Dermis microvascular lymphatic vessel endothelial cell (primary cell): ENCODE data around the gene CALY. TPM values are rescaled to one million over a fixed set of nuclear protein-coding genes. Genes with fewer than 3 reads are reported as not detected.
A peak's percentile ranks its signal among the peaks of the same experiment; 100 is the strongest.
"Not testable (repeated sequence)": the region's sequence is repeated elsewhere in the genome, so short reads cannot be mapped to it uniquely, and the experiment has no call there.

ENCODE experiments used
- DNase-seq, 2 donors: peaks; one replicate each; pipeline versions ENCODE4 v3.0.0 to v3.0.0-alpha.2; 2010; ENCODE audit warnings: low read depth in 2 of 2
- total RNA-seq: library from RNA; depleted of rRNA; stranded (reverse); fragments of >200 nt; gene quantifications from 2 replicates; pipeline ENCODE4 v1.2.1, GENCODE V29; 2014

CALY gene, protein sequence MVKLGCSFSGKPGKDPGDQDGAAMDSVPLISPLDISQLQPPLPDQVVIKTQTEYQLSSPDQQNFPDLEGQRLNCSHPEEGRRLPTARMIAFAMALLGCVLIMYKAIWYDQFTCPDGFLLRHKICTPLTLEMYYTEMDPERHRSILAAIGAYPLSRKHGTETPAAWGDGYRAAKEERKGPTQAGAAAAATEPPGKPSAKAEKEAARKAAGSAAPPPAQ
- not detected in 2 replicates for total RNA-seq

DNA sequence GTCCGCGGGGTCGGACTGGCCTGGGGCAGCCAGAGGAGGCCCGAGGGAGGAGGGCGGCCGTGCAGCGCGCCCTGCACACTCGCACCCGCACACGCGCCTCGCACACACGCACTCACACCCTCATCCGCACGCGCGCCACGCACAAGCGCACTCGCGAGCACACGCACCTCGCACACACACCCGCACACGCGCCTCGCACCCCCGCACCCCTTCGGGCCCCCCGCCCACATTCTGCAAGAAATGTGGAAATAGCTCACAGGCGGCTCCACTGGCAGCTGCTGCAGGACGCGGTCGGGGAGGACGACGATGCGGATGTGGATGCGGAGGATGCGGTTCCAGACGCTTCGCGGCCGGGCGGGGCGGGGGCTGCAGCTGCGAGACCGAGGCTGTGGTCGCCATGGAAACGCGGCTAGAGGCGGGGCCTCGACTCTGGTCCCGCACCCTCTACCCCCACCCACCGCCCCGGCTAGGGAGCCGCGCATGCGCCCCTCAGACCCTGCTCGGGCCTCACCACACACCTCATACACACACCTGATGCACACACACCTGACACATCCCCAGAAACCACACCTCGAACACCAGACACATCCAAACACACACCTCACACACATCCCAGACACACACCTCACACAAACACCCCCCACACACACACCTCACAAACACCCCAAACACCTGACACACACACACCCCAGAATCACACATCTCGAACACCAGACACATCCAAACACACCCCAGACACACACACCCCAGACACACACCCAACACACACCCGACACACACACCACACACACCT, at the start of gene CALY:
Gene CALY (minus strand): TSS at position 320 of the 793 bp plus-strand sequence. CDS start 7,907 bp downstream, outside the sequence.
- DNase-seq, result no peak

DNA sequence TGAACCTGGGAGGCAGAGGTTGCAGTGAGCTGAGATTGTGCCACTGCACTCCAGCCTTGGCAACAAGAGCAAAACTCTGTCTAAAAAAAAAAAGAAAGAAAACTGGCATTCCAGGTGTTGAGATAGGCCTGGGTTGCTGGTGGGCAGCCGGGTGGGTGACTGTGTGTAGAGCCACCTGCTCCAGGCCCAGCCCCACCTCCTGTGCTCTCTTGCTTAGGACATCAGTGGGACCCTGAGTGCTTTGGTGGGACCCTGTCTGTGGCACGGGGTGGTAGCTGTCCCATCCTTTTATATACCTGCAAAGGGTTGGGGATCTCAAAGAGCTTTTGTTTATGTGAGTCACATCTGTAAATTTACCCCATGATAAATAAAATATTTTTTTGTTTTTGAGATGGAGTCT, 48.5 kb upstream of the CALY start:
- no peak for DNase-seq

DNA sequence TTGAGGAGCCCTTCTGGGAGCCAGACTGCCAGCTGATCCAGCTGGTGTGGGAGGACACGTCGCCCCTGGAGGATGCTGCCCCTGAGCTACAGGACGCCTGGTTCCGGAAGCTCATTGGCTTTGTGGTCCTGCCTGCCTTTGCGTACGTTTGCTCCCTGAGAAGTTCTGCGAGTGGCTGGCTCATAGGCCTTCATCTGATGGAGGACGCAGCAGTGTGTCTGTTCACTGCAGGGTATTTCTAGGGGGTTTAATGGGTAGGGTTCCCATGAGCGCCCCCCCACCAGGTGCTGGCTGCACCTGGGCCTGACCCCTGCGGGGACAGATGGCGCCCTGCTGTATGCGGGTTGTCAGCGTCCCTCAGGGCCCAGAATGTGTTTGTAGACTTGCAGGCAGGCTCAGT, 47.4 kb upstream of the CALY start:
- DNase-seq, result no peak

DNA sequence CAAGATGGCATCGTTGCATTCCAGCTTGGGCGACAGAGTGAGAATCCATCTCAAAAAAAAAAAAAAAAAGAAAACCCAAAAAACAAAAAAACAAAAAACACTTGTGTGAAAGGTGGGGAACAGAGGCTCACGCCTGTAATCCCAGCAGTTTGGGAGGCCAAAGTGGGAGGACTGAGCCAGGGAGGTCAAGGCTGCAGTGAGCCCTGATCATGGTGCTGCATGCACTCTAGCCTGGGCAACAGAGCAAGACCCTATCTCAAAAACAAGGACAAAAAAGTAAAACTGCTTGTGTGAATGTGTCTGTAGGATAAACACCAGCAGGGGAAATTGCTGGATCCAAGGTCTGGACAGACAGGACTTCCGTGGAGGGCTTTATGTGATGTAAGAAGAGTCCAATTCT, 46.9 kb upstream of the CALY start:
- DNase-seq, result no peak

DNA sequence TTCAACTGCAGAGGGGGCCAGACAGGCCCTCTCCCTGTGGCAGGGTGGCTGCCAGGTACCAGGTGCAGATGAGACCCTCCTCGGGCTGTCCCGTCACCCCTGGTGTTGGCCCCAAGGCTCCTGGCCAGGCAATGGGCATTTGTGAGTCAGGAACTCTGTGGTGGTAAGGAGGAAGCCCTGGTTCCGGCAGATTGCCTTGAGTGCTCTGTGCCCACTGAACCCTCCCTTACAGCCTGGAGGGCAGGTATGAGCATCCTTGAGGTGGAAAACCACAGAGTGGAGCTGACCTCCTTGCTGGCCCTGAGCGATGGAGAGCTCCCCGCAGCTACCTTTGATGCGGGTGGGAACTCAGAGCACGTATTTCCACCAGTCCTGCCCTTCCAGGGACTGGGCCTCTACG, 44.3 kb upstream of the CALY start:
- no peak for DNase-seq

DNA sequence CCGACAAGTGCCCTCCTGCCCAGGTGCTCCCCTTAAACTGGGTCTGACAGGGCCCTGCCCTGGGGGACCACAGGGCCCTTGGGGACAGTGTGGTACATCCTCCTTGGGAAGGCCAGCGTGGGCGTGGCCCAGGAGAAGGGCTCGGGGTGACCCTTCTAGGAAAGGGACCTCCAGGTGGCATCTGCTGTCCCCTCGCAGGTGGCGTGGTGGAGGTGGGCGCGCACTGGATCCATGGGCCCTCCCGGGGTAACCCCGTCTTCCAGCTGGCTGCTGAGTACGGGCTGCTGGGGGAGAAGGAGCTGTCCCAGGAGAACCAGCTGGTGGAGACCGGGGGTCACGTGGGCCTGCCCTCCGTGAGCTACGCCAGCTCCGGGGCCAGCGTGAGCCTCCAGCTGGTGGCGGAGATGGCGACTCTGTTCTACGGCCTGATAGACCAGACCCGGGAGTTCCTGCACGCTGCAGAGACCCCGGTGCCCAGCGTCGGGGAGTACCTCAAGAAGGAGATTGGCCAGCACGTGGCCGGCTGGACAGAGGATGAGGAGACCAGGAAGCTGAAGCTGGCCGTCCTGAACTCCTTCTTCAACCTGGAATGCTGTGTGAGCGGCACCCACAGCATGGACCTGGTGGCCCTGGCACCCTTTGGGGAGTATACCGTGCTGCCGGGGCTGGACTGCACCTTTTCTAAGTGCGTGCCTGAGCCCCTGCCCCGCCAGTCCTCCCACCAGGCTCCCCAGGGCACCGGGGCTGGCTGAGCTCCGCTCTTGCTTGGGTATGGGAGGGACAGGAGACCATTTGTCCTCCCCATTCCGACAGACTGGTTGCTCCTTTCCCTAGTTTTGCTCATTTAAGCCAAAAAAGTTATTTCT, 43.3 kb upstream of the CALY start:
- no peak for DNase-seq

DNA sequence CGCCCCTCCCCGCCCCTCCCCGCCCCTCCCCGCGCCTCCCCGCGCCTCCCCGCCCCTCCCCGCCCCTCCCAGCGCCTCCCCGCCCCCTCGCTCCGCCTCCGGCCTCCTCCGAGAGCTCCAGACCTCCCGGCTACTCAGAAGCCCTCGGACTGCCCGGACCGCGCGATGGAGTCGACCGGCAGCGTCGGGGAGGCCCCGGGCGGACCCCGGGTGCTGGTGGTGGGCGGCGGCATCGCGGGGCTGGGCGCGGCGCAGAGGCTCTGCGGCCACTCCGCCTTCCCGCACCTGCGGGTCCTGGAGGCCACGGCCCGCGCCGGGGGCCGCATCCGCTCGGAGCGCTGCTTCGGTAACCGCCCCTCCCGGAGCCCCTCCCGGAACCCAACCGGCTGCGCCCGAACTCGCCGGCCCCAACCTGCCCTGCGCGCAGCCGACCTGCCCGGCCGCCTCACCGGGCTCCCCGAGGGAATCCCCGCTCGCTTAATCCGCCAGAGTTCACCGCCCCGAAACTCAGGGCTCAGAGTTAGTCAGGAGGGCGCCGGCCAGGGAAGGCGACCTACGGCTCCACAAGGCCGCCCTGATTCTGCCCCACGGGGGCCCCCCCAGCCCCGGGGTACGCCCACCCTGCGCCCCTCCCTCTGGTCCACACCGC, 42.6 kb upstream of the CALY start, which contains the start of gene PAOX:
Gene PAOX (plus strand): TSS at position 111 of the 649 bp plus-strand sequence. CDS start 55 bp downstream, at position 166.
- DNase-seq, result peak in 1 of 2 donors; percentile 68

DNA sequence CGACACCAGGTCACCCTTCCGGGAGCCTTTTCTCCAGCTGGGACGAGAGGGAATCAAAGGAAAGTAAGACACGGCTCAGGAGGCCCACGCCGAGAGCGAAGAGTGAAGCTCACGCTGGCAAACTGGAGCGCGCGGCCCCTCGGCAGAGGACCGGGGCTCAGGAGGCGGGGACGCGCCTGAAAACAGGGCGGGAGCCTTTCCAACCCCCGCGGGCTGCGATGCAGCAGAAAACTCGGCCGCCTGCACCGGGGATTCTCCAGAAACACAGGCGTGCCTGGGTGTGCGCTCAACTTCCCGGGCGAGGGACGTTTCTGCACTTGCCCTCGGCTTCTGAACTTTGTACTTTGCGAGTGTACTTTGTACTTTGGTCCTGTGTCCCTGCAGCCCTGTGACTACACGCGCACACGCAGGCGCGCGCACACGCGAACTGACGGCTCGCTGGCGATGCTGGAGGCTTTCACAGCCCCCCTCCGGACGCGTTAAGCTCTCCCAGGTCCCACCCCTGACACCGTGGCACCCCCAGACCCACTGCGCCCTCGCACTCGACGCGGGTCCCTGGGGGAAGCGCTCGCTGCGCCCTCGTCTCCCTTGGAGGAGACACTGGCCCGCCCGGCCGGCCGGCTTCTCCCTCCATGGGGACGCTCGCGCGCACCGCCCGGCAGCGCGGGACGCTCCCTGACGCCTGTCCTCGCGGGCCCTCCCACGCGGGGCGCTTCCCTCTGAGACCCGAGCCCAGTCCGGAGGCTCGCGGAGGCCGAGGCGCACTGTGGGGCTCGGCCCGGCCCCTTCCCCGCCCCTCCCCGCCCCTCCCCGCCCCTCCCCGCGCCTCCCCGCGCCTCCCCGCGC, 41.8 kb upstream of the CALY start:
- DNase-seq, result peak in 1 of 2 donors; percentile 59

DNA sequence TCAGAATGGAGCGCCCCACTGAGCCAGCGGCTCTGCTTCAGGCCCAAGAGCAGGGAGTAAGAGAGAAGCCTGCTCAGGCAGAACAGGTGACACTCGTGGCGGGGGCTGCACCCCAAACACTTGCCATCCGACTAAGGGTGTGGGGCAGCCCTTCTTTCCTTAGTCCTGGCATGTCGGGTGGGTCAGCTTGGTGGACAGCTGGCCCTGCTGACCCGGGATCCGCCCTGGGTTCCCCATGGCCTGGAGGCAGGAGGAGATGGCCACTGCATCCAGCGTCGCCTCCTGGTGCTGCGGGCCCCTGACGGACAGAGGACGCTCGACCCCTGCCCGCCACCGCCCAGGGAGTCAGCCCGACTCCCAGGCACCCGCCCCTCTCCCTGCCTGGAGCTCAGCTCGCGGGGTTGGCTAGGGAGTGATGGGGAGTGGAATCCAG, 41.1 kb upstream of the CALY start:
- DNase-seq, result no peak

DNA sequence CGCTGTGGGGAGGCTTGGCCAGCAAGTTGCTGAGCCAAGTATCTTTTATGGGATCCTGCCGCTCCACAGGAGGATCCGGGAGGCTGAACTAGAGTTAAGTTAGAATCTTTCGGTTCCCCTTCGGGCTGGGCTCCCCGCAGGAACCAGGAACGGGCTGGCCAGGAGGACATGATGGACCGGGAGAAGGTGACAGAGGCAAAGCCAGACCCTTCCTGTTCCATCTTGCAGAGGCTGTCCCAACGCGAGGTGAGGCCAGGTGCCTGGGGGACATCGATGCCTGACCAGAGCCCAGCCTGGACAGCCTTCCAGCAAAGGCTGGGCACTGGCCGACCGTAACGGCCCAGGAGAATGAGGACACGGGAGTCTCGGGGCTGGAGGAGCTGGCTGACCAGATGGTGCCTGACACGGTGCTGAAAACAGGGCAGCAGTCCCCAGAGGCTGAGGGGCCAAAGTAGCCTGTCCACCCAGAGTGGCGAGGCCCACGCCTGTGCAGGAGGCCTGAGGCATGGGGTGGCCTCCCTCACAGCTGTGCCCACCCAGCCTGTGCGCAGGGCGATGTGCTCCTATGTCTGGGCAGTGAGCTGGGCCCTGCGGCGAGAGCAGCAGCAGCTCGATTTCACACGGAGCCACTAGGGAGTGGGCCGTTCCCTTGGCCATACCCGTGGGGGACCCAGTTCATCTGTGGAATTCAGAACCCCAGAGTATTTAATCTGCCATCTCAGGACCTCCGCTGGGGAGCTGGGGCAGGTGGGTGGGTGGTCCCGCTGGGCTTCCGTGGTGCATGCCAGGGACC, 40.5 kb upstream of the CALY start:
- DNase-seq, result no peak

DNA sequence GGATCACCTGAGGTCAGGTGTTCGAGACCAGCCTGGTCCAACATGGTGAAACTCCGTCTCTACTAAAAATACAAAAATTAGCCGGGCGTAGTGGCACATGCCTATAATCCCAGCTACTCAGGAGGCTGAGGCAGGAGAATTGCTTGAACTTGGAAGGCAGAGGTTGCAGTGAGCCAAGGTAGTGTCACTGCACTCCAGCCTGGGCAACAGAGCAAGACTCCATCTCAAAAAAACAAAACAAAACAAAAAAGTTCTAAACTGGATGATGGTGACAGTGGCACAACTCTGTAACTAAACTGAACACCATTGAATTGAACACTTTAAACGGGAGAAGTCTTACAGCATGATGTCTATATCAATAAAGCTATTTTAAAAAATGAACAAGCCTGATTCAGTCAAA, 39.5 kb upstream of the CALY start:
- not testable (repeated sequence) for DNase-seq

DNA sequence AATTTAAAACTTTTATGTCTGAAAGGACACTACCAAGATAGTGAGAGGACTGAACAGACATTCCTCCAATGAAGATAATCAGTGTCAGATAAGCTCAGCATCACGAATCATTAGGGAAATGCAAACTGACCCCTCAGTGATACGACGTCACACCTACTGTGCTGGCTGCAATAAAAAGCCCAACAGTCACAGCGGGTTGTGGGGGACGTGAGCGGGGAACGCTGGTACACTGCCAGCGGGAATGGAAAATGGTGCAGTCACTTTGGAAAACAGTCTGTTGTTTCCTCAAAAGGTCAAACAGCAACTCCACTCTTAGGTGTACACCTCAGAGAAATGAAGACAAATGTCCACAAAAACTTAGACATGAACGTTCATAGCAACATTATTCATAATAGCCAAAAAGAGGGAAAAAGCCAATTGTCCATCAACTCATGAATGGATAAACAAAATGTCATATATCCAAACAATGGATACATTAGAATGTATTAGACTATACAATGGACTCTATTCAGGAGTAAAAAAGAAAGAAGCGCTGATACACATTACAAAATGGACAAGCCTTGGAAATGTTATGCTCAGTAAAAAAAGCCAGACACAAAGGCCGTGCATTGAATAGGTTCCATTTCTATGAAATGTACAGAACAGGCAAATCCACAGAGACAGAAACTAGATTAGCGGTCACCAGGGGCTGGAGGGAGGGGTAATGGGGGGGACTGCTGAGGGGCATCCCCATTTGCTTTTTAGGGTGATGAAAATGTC, 38.8 kb upstream of the CALY start:
- DNase-seq, result peak in 1 of 2 donors; percentile 75

DNA sequence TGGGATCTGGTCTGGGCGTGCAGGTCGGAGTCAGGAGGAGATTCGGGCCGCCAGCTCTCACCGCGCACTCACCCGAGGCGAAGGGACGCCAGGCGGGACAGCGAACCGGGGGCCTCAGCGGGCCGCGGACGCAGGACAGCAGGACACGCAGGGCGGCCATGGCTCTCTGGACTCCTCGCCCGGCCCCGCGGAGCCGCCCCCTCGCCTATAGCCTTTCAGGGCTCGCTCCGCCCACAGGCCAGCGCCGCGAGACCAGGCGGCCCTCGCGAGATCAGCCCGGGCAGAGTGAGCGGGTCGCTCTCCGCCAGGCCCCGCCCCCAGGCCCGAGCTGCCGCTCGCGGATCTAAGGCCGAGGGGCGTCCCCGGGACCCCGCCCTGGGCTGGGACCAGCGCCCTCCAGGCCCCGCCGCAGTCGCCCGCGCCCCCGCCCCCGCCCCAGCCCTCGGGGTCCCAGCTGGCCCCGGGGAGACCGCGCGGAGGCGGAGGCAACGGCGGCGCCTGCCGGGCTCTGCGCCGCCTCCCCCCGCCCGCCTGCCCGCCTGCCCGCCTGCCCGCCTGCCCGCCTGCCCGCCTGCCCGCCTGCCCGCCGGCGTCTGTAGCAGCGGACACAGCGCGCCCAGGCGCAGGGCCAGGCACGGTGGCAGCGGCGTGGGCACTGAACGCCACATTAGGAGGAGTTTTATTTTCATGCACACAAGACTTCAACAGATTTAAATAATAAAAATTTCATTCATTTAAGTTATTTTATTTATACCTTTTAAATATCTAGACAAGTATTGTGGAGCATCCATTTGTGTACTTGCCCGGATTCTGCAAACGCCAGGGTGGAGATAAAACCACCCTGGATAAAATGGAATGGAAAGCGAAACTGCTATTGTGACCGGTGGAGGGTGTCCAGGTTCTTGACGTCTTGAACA, 36.7 kb upstream of the CALY start, which contains the start of gene ECHS1:
Gene ECHS1 (minus strand): TSS at position 181 of the 917 bp plus-strand sequence. CDS start 21 bp downstream, at position 160.
- DNase-seq, result peak; percentile 80 to 95

DNA sequence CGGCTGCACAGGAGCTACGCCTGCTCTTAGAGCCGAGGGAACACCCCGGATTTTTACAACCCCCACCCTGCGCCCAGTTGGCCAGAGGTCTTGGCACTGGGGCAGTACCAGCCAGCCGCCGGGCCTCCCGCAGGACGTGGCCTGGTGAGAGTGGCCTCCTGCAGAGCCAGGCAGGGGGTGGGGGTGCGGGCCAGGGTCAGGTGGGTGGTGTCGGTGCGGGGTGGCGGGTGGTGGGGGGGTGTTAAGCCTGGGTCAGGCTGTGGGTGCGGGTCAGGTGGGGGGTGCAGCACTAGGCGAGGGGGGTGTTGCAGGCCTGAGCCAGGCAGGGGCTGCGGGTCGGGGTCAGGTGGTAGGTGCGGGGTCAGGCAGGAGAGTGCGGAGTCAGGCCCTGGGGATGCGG, 35.8 kb upstream of the CALY start:
- DNase-seq, result no peak

DNA sequence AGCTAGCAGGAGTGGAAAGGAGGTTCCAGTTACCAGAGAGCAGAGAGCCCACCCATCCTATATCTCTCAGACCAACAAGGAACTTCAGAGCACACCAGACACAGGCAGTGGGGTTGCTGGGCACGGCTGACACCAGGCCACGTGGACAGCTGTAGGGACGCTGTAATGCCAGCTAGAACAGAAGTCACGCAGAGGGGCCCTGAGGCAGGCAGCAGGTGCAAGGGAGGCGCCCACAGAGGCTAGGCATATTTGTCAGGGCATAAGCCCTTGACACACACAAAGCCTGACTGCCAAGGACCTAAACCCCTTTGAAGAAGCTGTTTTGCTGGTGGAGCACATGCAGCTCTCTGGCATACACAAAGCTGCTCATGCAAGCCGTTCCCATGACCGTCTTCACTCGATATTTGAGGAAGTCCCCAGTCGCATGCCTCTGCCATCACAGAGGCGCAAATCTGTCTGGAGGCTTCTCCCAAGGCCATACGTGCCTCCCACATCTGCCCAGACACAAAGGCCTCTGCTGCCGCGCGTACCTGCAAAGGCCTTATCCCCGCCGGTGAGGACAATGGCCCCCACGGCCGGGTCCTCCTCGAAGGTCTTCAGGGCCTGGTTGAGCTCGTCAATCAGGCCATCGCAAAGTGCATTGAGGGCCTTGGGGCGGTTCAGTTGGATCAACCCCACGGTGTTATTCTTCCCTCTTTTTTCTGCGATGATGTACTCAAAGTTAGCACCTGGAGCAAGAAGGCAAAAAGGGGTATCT, 33.5 kb upstream of the CALY start:
- no peak for DNase-seq

DNA sequence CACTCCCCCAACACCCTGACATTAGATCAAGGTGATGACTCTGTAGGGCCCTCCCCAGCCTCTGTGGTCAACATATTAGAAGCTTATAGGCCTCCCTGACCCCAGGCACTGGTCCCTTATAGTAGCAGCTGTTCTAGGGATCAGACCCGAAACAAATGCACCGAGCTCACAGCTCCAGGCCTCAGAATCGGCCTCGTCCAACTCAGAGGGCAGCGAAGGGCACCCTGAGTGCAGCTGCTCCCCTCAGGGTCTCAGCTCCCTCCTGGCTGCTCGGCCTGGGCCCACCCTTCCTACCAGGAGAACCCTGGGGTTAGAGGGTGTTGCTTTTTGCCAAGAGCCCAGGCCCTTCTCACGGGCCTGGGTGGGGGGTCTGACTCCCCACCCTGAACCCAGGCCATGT, 31.5 kb upstream of the CALY start:
- DNase-seq, result no peak

DNA sequence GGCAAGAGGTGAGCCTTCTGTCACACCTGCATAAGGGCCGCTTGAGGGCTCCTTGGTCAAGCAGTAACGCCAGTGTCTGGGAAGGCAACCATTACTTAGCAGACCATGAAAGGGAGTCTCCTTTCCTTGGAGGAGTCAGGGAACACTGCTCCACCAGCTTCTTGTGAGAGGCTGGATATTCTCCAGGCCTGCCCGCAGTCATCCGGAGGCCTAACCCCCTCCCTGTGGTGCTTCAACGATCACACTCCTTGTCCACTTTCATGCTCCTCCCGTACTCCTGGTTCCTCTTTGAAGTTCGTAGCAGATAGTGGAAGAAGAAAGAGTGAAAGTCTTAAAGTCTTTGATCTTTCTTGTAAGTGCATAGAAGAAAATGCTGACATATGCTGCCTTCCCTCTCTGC, 30.8 kb upstream of the CALY start:
- not testable (repeated sequence) for DNase-seq
